Stimulated activated CD8-positive, alpha-beta memory T cell treated with anti-CD3 and anti-CD28 coated beads, Interleukin-15, amount 100 ng/mL, for 24 hours (primary cell): ENCODE data around the gene OR8I2.
"Not testable (repeated sequence)": the region's sequence is repeated elsewhere in the genome, so short reads cannot be mapped to it uniquely, and the experiment has no call there.

Source experiments
- DNase-seq: peaks from one replicate; pipeline ENCODE4 v3.0.0-alpha.2; 2020; ENCODE audit warnings: low read depth

The OR8I2 gene

GRCh38 chr11:56093008-56093407 lies at the start of gene OR8I2:
Gene OR8I2, plus strand, starts transcription at chr11:56093308. Its CDS starts 0 bp downstream, at chr11:56093308.
- DNase-seq, result no peak

GRCh38 chr11:56045538-56045937 lies 47.6 kb upstream of the OR8I2 start:
- no peak for DNase-seq

GRCh38 chr11:56048480-56048879 lies 44.6 kb upstream of the OR8I2 start:
- DNase-seq, result no peak

GRCh38 chr11:56049487-56049886 lies 43.6 kb upstream of the OR8I2 start:
- no peak for DNase-seq

GRCh38 chr11:56056366-56056765 lies 36.7 kb upstream of the OR8I2 start:
- DNase-seq, result not testable (repeated sequence)

- not testable (repeated sequence) for DNase-seq
Observed at GRCh38 chr11:56057661-56058237, 35.4 kb upstream of the OR8I2 start.

GRCh38 chr11:56058260-56058780 lies 34.8 kb upstream of the OR8I2 start:
- not testable (repeated sequence) for DNase-seq

- DNase-seq, result no peak
Observed at GRCh38 chr11:56066980-56067379, 26.1 kb upstream of the OR8I2 start.

GRCh38 chr11:56089697-56090096 lies 3.4 kb upstream of the OR8I2 start:
- no peak for DNase-seq

- DNase-seq, result no peak
Observed at GRCh38 chr11:56103210-56103737, 10.2 kb downstream of the OR8I2 start, which contains the start of gene OR8H2. Gene OR8H2, plus strand, starts transcription at chr11:56103687. Its CDS starts 1,356 bp downstream, at chr11:56105043.

GRCh38 chr11:56122073-56122472 lies 29.0 kb downstream of the OR8I2 start, which contains the start of gene OR8H3:
Gene OR8H3, plus strand, starts transcription at chr11:56122373. Its CDS starts 0 bp downstream, at chr11:56122373.
- no peak for DNase-seq

- DNase-seq, result no peak
Observed at GRCh38 chr11:56140151-56140661, 47.1 kb downstream of the OR8I2 start, which contains the start of gene OR8J3. Gene OR8J3, minus strand, starts transcription at chr11:56140201. Its CDS starts 2,483 bp downstream, at chr11:56137718.

GRCh38 chr11:56143681-56144080 lies 50.6 kb downstream of the OR8I2 start:
- DNase-seq, result not testable (repeated sequence)
